Measurements from ENCODE around the gene ARID1A. TPM values are rescaled to one million over a fixed set of nuclear protein-coding genes. Genes with fewer than 3 reads are reported as not detected.
A peak's percentile ranks its signal among the peaks of the same experiment; 100 is the strongest.

Gene ARID1A
- total and polyA plus RNA-seq, 2 of the 4 experiments (the other 2 are of a cell fraction): 14.0 to 40.7 TPM

- Histone ChIP-seq H2AFZ (replicated peaks; ENCODE audit: low read length, poor library complexity) (no peak overlapping the region), H3K9ac (ENCODE audit: low read depth, low read length) (no peak overlapping the region), H3K27me3 (ENCODE audit: control insufficient read depth, insufficient read depth, low read length) (no peaks in the 10 kb centered on the region), H3K9me3 (ENCODE audit: control insufficient read depth, insufficient read depth, low read length) (no peaks in the 10 kb centered on the region), H3K4me1 (ENCODE audit: control insufficient read depth, insufficient read depth, low read length) (peaks cover 13% of the 10 kb centered on the region), H3K9me1 (ENCODE audit: insufficient read depth, low read length) (peaks cover 22% of the 10 kb centered on the region), H3K36me3 (ENCODE audit: control insufficient read depth, insufficient read depth, low read length) (no peaks in the 10 kb centered on the region), H3K4ac (ENCODE audit: low read depth, low read length) (no peak overlapping the region), H3K14ac (replicated peaks; ENCODE audit: low read depth, low read length) (peak overlapping the region; percentile 12; the same call in 1 of the 2 replicates), H2AK5ac (ENCODE audit: low read depth, low read length) (no peak overlapping the region), H4K8ac (ENCODE audit: low read depth in 2 of 2, low read length in 2 of 2) (no peak overlapping the region), H3K56ac (ENCODE audit: extremely low read depth, insufficient read depth, low read length) (no peak overlapping the region), H3K79me1 (ENCODE audit: low read depth in 1 of 2, low read length in 2 of 2) (peaks cover 0 to 83% of the 10 kb centered on the region in 2 experiments; a peak in 2 of 4 replicates), H3K18ac (ENCODE audit: low read depth, low read length) (no peak overlapping the region), H4K91ac (ENCODE audit: insufficient read depth, low read depth, low read length) (no peak overlapping the region), H3K4me2 (ENCODE audit: low read depth, low read length) (peak overlapping the region; percentile 54; the same call in 1 of the 2 replicates), H3K27ac (ENCODE audit: insufficient read depth, low read length) (no peak overlapping the region), H3K23ac (ENCODE audit: low read depth, low read length) (peak overlapping the region; percentile 81; the same call in 1 of the 2 replicates), H4K5ac (ENCODE audit: low read depth, low read length) (no peak overlapping the region), H3K4me3 (ENCODE audit: insufficient read depth, low read depth, low read length) (no peak overlapping the region), H2BK120ac (ENCODE audit: low read depth, low read length) (no peak overlapping the region), H2BK5ac (ENCODE audit: low read depth, low read length, poor library complexity, severe bottlenecking) (peak overlapping the region; percentile 23), H2BK20ac (ENCODE audit: low read depth, low read length) (no peak overlapping the region), H2BK15ac (ENCODE audit: low read depth, low read length) (no peak overlapping the region), H4K20me1 (ENCODE audit: insufficient read depth, low read length) (peaks cover 95% of the 10 kb centered on the region), H2AK9ac (replicated peaks; ENCODE audit: low read depth, low read length, poor library complexity) (no peak overlapping the region)
- BruUV-seq (replicated peaks): no TSS peak
- CTCF ChIA-PET: interaction anchor here (1.0 kb wide), 1 partner anchor 11 kb away, joined by 3 read pairs; no protein-coding TSS in a partner anchor
- intact Hi-C loops (cut with micrococcal nuclease) (no loop called here), in situ Hi-C loops (cut with MboI; ENCODE audit: low sequenced_read_pairs) (no loop called here), dilution Hi-C loops (cut with HindIII; ENCODE audit: low sequenced_read_pairs, unreplicated experiment) (no loop called here)
- DNase-seq: no peak
- no CpG with 5 or more reads among the region's 2 CpGs for WGBS, 2 experiments (ENCODE audit: extremely low coverage in 2 of 2, insufficient read length in 1 of 2)
- peak; percentile 43 for ATAC-seq (ENCODE audit: low read depth)
- no peak for TF ChIP-seq CHD1 (IDR thresholded peaks at IDR 0.05; ENCODE audit: low read depth, low read length)
- no peak for TF ChIP-seq RCOR1 (IDR thresholded peaks at IDR 0.05; ENCODE audit: insufficient replicate concordance, low read length)
- no peak for TF ChIP-seq FOS (IDR thresholded peaks at IDR 0.05; ENCODE audit: low read depth, low read length)
- TF ChIP-seq RAD21 (IDR thresholded peaks at IDR 0.05; ENCODE audit: low read length): no peak
- TF ChIP-seq MXI1 (IDR thresholded peaks at IDR 0.05; ENCODE audit: borderline replicate concordance, low read depth, low read length): no peak
- TF ChIP-seq, protein P1, sequence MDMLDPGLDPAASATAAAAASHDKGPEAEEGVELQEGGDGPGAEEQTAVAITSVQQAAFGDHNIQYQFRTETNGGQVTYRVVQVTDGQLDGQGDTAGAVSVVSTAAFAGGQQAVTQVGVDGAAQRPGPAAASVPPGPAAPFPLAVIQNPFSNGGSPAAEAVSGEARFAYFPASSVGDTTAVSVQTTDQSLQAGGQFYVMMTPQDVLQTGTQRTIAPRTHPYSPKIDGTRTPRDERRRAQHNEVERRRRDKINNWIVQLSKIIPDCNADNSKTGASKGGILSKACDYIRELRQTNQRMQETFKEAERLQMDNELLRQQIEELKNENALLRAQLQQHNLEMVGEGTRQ (IDR thresholded peaks at IDR 0.05; ENCODE audit: low read depth, low read length): no peak
- no peak for TF ChIP-seq NFE2L2 (IDR thresholded peaks at IDR 0.05; ENCODE audit: low read depth, low read length)
- no peak for TF ChIP-seq CTCF (conservative IDR thresholded peaks at IDR 0.05; ENCODE audit: low read depth, low read length)
- no peak for TF ChIP-seq POLR2A (IDR thresholded peaks at IDR 0.05; ENCODE audit: low read depth, low read length)
- no peak for TF ChIP-seq RFX5 (IDR thresholded peaks at IDR 0.05; ENCODE audit: low read depth, low read length)
- TF ChIP-seq MAFK (IDR thresholded peaks at IDR 0.05; ENCODE audit: low read depth, low read length): no peak
- TF ChIP-seq ELK1 (IDR thresholded peaks at IDR 0.05; ENCODE audit: borderline replicate concordance, low read depth, low read length): no peak
- POLR2A ChIA-PET (ENCODE audit: unreplicated experiment): no interaction called here
Measured at GRCh38 chr1:26717017-26717491, 21.2 kb downstream of the ARID1A start.
